Subcutaneous abdominal adipose tissue (tissue), 5 donors: ENCODE data around the gene CTDSP1.

ENCODE experiments used
- H3K27ac ChIP-seq: one replicate; pipeline ENCODE4 v1.7.0; 2013; ENCODE audit warnings: low read depth, mild to moderate bottlenecking, inconsistent platforms, low read length, moderate library complexity
- H3K27me3 ChIP-seq, 5 donors: one replicate each; pipeline ENCODE4 v1.7.0; 2013; ENCODE audit warnings: low read length in 5 of 5, inconsistent platforms in 1 of 5; ENCODE audit not compliant: control insufficient read depth in 5 of 5, insufficient read depth in 4 of 5
- H3K36me3 ChIP-seq, 5 donors: one replicate each; pipeline ENCODE4 v1.7.0; 2013; ENCODE audit warnings: low read length in 5 of 5; ENCODE audit not compliant: control insufficient read depth in 5 of 5, insufficient read depth in 5 of 5
- H3K4me1 ChIP-seq, 5 donors: one replicate each; pipeline ENCODE4 v1.7.0; 2013; ENCODE audit warnings: low read length in 5 of 5, mild to moderate bottlenecking in 3 of 5, moderate library complexity in 1 of 5; ENCODE audit not compliant: control insufficient read depth in 5 of 5, insufficient read depth in 5 of 5
- H3K4me3 ChIP-seq, 5 donors: one replicate each; pipeline ENCODE4 v1.7.0; 2013; ENCODE audit warnings: low read length in 5 of 5, low read depth in 1 of 5
- H3K9ac ChIP-seq, 5 donors: one replicate each; pipeline ENCODE4 v1.7.0; 2013; ENCODE audit warnings: low read length in 5 of 5, mild to moderate bottlenecking in 4 of 5, moderate library complexity in 3 of 5
- H3K9me3 ChIP-seq, 5 donors: one replicate each; pipeline ENCODE4 v1.7.0; 2013; ENCODE audit warnings: low read length in 5 of 5; ENCODE audit not compliant: control insufficient read depth in 5 of 5
- donor health status: healthy.
- donor health status: healthy.
- donor health status: healthy.
- donor health status: healthy.
- donor health status: healthy.

The CTDSP1 gene

GRCh38 chr2:218367415-218368149 is 32.1 kb upstream of the CTDSP1 start:
- Histone ChIP-seq H3K27me3 (no peaks in the 10 kb centered on the region), H3K9ac (peak overlapping the region; percentile 63 to 76 (median 68)), H3K9me3 (peaks cover 2 to 7% (median 6%) of the 10 kb centered on the region in 5 donors), H3K36me3 (no peaks in the 10 kb centered on the region), H3K4me1 (peaks cover 3 to 36% (median 29%) of the 10 kb centered on the region in 5 donors), H3K27ac (peak overlapping the region; percentile 69), H3K4me3 (peak overlapping the region; percentile 66 to 77 (median 71))

DNA sequence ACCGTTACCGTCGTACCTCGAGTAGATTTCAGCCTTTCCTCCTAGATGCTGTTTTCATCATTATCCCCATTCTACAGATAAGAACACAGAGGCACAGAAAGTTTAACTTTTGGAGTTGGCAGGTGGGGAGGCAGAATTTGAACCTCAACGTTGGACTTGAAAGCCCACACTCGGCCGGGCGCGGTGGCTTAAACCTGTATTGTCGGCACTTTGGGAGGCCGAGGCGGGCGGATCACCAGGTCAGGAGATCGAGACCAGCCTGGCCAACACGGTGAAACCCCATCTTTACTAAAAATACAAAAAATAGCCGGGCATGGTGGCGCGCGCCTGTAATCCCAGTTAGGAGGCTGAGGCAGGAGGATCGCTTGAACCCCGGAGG is 31.5 kb upstream of the CTDSP1 start:
- Histone ChIP-seq H3K4me1 (peaks cover 3 to 36% (median 29%) of the 10 kb centered on the region in 5 donors), H3K9ac (peak overlapping the region in 4 of 5 donors; percentile 67 to 76 (median 68)), H3K27ac (peak overlapping the region; percentile 69), H3K9me3 (peaks cover 2 to 7% (median 6%) of the 10 kb centered on the region in 5 donors), H3K27me3 (no peaks in the 10 kb centered on the region), H3K4me3 (peak overlapping the region; percentile 66 to 77 (median 71)), H3K36me3 (no peaks in the 10 kb centered on the region)

DNA sequence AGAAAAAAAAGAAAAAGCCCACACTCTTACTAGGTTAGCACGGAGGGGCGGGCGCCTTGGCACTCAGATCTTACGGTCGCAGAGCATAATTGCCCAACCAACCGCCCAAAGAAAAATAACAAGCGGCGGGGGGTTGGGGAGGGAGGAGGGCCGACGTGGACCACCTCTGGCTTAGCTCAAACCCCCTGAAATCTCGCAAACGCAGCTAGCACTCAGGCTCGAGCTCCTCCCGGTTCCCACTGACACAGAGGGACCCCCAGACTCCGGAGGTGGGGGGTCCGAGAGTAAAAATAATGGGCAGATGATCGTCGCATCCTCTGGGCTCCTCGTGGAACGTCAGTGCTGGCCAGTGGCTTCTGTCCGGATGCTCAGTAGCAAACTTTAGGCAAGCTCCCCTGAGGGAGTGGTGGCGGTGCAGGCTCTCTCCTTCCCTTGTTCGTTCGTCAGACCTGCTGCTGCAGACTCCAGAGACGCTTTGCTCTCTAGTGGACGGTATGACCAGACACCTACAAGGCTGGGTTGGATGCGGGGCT is 31.0 kb upstream of the CTDSP1 start:
- no peak overlapping the region for H3K9ac ChIP-seq

DNA sequence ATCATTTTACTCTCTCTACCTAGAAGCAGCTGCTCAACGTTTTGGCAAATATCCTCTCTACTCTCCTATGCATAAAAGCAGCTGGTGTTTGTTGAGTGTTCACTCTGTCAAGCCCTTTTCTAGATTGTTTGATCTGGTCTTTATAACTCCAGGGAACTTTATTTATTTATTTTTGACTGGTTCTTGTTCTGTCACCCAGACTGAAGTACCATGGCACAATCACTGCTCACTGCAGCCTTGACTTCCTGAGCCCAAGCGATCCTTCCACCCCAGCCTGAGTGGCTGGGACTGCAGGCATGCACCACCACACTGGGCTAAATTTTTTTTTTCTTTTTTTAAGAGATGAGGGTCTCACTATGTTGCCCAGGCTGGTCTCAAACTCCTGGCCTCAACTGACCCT is 30.3 kb upstream of the CTDSP1 start:
- peaks cover 2 to 7% (median 6%) of the 10 kb centered on the region in 5 donors for H3K9me3 ChIP-seq
- H3K4me3 ChIP-seq = no peak overlapping the region
- H3K27ac ChIP-seq = no peak overlapping the region
- no peaks in the 10 kb centered on the region for H3K36me3 ChIP-seq
- peaks cover 3 to 36% (median 29%) of the 10 kb centered on the region in 5 donors for H3K4me1 ChIP-seq
- no peak overlapping the region for H3K9ac ChIP-seq
- H3K27me3 ChIP-seq = no peaks in the 10 kb centered on the region

More for the DNA sequence above, 31.0 kb upstream of the CTDSP1 start:
- Histone ChIP-seq H3K27me3 (no peaks in the 10 kb centered on the region), H3K36me3 (no peaks in the 10 kb centered on the region), H3K4me1 (peaks cover 3 to 36% (median 29%) of the 10 kb centered on the region in 5 donors), H3K9me3 (peaks cover 2 to 7% (median 6%) of the 10 kb centered on the region in 5 donors), H3K4me3 (peak overlapping the region in 1 of 5 donors; percentile 71), H3K27ac (no peak overlapping the region)

DNA sequence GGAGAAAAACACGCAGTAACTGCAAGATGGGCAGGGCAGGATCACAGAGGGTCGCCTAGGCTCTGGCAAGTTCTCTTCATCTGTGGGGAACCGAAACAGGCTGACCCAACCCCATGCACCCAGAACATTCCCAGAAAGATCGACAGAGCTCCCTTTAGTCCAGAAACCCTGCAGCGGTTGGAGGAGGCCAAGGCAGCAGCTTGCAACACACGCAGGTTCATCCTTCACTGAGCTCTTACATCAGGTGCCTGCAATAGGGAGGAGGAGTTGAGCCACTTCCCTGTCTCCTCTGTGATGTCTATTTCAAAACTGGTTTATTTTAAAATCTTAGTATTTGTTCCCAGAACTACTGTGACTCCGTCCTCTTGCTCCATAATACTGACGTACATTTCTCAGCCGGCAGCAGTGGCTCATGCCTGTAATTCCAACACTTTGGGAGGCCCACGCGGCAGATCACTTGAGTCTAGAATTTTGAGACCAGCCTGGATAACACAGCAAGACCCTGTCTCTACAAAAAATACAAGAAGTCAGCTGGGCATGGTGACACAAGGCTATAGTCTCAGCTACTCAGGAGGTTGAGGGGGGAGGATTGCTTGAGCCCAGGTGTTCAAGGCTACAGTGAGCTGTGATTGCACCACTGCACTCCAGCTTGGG is 29.1 kb upstream of the CTDSP1 start:
- Histone ChIP-seq H3K4me1 (peaks cover 3 to 36% (median 29%) of the 10 kb centered on the region in 5 donors), H3K36me3 (no peaks in the 10 kb centered on the region), H3K4me3 (no peak overlapping the region), H3K27ac (peak overlapping the region; percentile 69), H3K9me3 (peaks cover 2 to 7% (median 6%) of the 10 kb centered on the region in 5 donors), H3K9ac (peak overlapping the region in 3 of 5 donors; percentile 8 to 47 (median 21)), H3K27me3 (no peaks in the 10 kb centered on the region)

GRCh38 chr2:218371983-218372350 is 27.7 kb upstream of the CTDSP1 start:
- H3K27ac ChIP-seq = no peak overlapping the region
- no peaks in the 10 kb centered on the region for H3K36me3 ChIP-seq
- H3K4me1 ChIP-seq = peaks cover 3 to 35% (median 29%) of the 10 kb centered on the region in 5 donors
- H3K9ac ChIP-seq = no peak overlapping the region
- H3K27me3 ChIP-seq = no peaks in the 10 kb centered on the region
- H3K4me3 ChIP-seq = no peak overlapping the region
- H3K9me3 ChIP-seq = peaks cover 0 to 2% (median 1%) of the 10 kb centered on the region in 5 donors

DNA sequence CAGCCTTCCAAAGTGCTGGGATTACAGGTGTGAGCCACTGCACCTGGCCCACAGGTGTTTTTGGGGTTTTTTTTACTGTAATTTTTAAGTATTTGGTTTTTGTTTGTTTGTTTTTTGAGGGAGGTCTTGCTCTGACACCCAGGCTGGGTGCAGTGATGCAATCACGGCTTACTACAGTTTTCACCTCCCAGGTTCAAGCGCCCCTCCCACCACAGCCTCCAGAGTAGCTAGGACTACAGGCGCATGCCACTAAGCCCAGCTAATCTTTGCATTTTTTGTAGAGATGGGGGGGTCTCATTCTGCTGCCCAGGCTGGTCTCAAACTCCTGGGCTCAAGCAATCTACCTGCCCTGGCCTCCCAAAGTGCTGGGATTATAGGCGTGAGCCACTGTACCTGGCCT is 24.9 kb upstream of the CTDSP1 start:
- Histone ChIP-seq H3K27ac (no peak overlapping the region), H3K4me3 (no peak overlapping the region), H3K9me3 (no peaks in the 10 kb centered on the region), H3K27me3 (no peaks in the 10 kb centered on the region), H3K36me3 (no peaks in the 10 kb centered on the region), H3K9ac (no peak overlapping the region), H3K4me1 (peaks cover 3 to 15% (median 13%) of the 10 kb centered on the region in 5 donors)

GRCh38 chr2:218375212-218375611 is 24.5 kb upstream of the CTDSP1 start:
- Histone ChIP-seq H3K9ac (no peak overlapping the region), H3K4me1 (peaks cover 2 to 12% (median 10%) of the 10 kb centered on the region in 5 donors), H3K27me3 (no peaks in the 10 kb centered on the region), H3K27ac (no peak overlapping the region), H3K36me3 (no peaks in the 10 kb centered on the region), H3K4me3 (no peak overlapping the region), H3K9me3 (no peaks in the 10 kb centered on the region)

DNA sequence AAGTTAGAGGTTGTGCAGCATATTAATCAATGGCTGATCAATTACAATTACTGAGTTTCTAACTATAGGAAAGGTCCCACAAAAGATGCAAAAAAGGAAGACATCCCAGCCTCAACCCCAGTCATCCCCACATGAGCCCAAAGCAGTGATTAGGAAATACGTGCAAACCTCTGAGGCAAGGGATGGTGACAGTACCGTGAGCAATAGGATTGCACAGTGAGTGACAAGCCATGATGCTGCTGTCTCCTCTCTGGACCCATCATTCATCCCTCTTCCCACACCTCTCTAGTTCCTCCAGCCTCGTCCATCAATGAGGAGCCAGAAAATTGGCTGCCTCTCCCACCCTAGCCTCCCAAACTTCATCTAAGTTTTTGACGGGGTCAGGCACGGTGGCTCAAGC is 21.6 kb upstream of the CTDSP1 start:
- no peaks in the 10 kb centered on the region for H3K36me3 ChIP-seq
- peaks cover 0 to 8% (median 3%) of the 10 kb centered on the region in 5 donors for H3K4me1 ChIP-seq
- no peak overlapping the region for H3K9ac ChIP-seq
- H3K9me3 ChIP-seq = no peaks in the 10 kb centered on the region
- H3K4me3 ChIP-seq = no peak overlapping the region
- H3K27me3 ChIP-seq = no peaks in the 10 kb centered on the region
- H3K27ac ChIP-seq = no peak overlapping the region

- Histone ChIP-seq H3K4me3 (peak within 1 kb of the TSS in 2 of 5 donors; percentile 22 to 28), H3K27ac (no peak within 1 kb of the TSS), H3K9ac (no peak within 1 kb of the TSS), H3K27me3 (no peaks in the 10 kb centered on the region), H3K36me3 (no peaks in the 10 kb centered on the region), H3K4me1 (peaks cover 0 to 15% (median 3%) of the 10 kb centered on the region in 5 donors), H3K9me3 (no peaks in the 10 kb centered on the region)
Observed at GRCh38 chr2:218381916-218382366, 17.7 kb upstream of the CTDSP1 start, which contains the start of gene SLC11A1. TSS of gene SLC11A1 (plus strand) at chr2:218382273. CDS start at chr2:218382369, 96 bp downstream.
